HEK293 (cell line): ENCODE results near the gene RPS6KB2.

ENCODE experiments used
- CTCF ChIP-seq: fragments of 450-650 bp; formaldehyde crosslinking; IDR thresholded peaks from 2 replicates; pipeline ENCODE4 v1.5.1; 2016; ENCODE audit warnings: missing biosample characterization, missing genetic modification characterization
- YY1 ChIP-seq: fragments of 450-650 bp; formaldehyde crosslinking; IDR thresholded peaks from 2 replicates; pipeline ENCODE4 v1.5.1; 2018; ENCODE audit warnings: missing biosample characterization, missing genetic modification characterization
- ZNF146 ChIP-seq: fragments of 450-650 bp; formaldehyde crosslinking; IDR thresholded peaks from 2 replicates; pipeline ENCODE4 v1.5.1; 2016; ENCODE audit warnings: missing biosample characterization, missing genetic modification characterization
- ZNF518A ChIP-seq: fragments of 450-650 bp; formaldehyde crosslinking; conservative IDR thresholded peaks from 2 replicates; pipeline ENCODE4 v1.5.1; 2016; ENCODE audit warnings: low read depth, missing biosample characterization, missing genetic modification characterization
- ZNF843 ChIP-seq: fragments of 450-650 bp; formaldehyde crosslinking; IDR thresholded peaks from 2 replicates; pipeline ENCODE4 v1.5.1; 2016; ENCODE audit warnings: missing biosample characterization, missing genetic modification characterization
- TF ChIP-seq, protein P1 (sequence below): fragments of 450-650 bp; formaldehyde crosslinking; IDR thresholded peaks from 2 replicates; pipeline ENCODE4 v1.5.1; 2016; ENCODE audit warnings: missing biosample characterization, missing genetic modification characterization

DNA sequence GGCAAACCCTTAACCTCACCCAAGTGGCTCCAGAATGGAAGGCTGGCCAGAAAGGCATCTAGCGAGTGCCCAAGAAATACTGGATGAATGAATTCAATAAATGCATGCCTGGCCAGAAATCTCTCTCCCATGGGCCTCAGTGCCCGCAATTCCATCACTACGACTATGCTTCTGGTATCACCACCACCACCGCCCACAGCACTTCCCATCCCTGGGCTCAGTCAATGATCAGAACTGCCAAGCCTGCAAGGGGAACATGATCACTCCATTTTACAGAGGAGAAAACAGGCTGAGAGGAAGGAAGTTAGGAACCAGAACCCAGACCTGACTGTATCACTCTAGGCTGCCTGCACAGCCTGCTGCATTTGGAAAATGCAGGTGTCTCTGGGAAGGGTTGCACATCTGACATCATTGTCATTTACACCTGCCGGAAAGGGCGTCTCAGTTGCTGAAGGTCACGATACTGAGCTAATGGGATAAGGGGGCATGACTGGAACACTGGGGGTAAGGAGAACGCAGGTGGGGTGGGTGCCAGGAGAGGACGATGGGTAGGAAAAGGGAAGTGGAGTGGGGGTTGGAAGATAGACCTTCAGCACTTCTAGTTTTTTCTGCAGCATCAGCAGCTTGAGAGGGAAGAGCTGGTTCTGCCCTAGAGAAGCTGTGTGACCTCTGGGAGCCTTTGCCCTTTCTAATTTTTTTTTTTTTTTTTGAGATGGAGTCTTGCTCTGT, 21.0 kb downstream of the RPS6KB2 start:
- no peak for TF ChIP-seq CTCF (tag by site-specific recombination)
- TF ChIP-seq, protein P1, sequence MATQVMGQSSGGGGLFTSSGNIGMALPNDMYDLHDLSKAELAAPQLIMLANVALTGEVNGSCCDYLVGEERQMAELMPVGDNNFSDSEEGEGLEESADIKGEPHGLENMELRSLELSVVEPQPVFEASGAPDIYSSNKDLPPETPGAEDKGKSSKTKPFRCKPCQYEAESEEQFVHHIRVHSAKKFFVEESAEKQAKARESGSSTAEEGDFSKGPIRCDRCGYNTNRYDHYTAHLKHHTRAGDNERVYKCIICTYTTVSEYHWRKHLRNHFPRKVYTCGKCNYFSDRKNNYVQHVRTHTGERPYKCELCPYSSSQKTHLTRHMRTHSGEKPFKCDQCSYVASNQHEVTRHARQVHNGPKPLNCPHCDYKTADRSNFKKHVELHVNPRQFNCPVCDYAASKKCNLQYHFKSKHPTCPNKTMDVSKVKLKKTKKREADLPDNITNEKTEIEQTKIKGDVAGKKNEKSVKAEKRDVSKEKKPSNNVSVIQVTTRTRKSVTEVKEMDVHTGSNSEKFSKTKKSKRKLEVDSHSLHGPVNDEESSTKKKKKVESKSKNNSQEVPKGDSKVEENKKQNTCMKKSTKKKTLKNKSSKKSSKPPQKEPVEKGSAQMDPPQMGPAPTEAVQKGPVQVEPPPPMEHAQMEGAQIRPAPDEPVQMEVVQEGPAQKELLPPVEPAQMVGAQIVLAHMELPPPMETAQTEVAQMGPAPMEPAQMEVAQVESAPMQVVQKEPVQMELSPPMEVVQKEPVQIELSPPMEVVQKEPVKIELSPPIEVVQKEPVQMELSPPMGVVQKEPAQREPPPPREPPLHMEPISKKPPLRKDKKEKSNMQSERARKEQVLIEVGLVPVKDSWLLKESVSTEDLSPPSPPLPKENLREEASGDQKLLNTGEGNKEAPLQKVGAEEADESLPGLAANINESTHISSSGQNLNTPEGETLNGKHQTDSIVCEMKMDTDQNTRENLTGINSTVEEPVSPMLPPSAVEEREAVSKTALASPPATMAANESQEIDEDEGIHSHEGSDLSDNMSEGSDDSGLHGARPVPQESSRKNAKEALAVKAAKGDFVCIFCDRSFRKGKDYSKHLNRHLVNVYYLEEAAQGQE (tag by site-specific recombination) = no peak
- no peak for TF ChIP-seq ZNF518A (tag by site-specific recombination)
- no peak for TF ChIP-seq ZNF843 (tag by site-specific recombination)
- TF ChIP-seq YY1 (tag by site-specific recombination) = no peak
- TF ChIP-seq ZNF146 (tag by site-specific recombination) = no peak
